Activated CD4-positive, CD25-positive, alpha-beta regulatory T cell (primary cell): Measurements from ENCODE around the gene FBXL16.

Source experiments
- DNase-seq, 4 experiments: peaks; one replicate each; lab custom pipeline; 2025; lab: John Stamatoyannopoulos, UW

The FBXL16 gene

DNA sequence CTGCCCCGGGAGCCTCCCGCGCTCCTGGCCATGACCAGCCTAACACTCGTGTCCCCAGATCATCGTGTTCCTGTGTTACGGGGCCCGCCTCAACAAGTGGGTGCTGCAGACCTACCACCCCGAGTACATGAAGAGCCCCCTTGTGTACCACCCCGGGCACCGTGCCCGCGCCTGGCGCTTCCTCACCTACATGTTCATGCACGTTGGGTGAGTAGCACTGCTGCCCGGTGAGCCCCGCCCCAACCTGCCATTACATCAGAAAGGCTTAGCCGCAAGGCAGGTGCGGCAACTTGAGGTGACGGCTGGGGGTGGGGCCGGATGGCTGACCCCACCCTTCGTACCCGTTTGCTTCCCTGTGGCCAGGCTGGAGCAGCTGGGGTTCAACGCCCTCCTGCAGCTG lies 28.7 kb downstream of the FBXL16 start:
- no peak for DNase-seq

DNA sequence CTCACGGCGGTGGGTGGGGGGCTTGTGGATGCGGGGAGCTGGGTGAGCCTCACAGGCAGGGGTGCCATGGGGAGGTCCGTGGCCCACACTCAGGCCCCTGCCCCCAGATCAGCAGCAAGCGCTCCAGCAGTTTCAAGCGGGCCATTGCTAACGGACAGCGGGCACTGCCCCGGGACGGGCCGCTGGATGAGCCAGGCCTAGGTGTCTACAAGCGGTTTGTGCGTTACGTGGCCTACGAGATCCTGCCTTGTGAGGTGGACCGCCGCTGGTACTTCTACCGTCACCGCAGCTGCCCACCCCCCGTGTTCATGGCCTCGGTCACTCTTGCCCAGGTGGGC lies 29.1 kb downstream of the FBXL16 start:
- no peak for DNase-seq

DNA sequence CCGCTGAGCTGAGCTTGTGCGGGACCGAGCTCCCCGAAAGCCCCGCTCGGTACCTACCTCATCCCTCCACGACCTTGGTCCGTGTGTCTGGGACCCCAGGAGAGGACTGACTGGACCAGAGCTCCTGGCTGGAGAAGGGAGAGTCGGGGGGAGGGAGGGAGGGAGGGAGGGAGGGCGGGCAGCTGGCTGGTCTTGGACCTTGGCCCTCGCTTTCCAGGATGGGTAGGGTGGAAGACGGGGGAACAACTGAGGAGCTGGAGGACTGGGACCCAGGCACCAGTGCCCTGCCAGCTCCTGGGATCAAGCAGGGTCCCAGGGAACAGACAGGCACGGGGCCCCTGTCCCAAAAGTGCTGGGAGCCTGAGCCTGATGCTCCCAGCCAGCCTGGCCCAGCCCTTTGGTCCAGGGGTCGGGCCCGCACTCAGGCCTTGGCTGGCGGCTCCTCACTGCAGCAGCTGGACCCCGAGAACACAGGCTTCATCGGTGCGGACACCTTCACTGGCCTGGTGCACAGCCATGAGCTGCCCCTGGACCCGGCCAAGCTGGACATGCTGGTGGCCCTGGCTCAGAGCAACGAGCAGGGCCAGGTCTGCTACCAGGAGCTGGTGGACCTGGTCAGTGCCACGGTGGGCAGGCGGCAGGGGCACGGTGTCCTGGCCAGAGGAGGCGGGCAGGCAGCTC lies 29.6 kb downstream of the FBXL16 start:
- no peak for DNase-seq

DNA sequence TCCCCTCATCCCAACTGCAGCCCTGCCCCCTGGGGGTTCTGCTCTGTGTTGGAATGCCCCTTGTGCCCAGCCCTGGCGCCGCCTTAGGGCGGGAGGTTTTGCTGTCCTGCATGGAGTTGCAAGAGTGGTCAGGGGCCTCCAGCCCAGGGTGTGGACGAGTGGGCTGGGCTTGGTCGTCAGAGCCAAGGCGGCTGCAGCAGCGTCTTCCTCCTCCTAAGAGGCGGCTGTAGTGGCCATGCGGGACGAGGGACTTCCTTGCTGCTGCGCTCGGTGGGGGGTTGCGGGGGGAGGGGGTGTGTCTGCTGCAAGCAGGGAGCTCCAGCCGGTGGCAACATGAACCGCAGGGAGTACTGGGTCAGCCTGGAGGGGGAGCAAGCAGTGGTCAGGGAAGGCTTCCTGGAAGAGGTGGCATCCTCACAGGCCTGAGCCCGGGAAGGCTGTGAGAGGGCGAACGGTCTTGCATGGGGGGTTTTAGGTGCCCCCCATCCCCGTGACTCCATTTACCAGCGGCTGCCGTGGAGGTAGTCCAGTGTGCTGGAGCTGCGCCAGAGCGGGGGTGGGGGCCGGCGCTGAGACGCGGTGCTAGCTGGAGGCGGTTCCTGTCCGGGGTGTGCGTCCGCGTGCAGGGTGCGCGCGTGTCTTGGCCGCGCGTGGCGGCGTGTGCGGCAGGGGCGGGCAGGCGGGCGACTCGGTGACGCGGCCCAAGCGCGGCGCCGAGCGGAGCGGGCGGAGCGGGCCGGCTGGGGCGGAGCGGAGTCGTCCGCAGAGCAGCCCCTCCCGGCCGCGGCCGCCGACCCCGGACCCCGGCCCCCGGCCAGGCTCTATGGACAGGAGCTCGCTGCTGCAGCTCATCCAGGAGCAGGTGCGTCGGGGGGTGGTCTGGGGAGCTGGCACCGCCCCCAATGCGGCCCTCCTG lies 30.4 kb downstream of the FBXL16 start, which contains the start of gene RHBDL1:
TSS of gene RHBDL1 (plus strand) at position 704 of the 916 bp plus-strand sequence. CDS start at position 824, 120 bp downstream.
- no peak for DNase-seq

DNA sequence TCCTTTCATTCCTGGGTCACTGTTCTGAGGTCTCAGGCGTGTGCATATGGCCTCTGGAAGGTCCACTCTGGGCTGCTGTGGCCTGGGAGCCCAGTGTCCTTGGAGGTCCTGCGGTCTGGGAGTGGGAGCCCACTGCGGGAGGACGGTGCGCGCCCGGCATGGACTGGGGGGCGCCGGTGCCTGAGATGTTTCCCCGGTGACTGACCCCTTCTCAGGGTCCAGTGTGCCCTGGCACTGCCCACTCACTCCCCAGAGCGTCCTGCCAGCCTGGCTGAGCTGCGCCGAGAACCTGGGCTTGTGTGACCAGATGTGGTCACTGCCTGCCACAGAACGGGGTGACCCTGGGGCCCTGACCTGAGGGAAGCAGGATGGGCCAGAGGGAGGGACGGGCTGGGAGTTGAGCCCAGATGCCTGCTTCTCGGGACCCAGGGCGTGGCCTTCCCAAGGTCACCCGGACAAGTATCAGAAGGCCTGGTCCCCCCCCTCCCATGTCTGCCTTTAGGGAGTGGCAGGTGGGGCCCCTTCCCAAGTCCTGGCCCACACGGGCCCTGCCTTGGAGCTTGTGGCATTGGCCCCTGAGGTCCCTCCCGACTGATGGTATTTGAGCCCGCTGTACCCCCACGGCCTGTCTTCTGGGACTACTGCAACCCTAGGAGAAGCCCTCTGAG lies 31.3 kb downstream of the FBXL16 start:
- DNase-seq, result no peak

DNA sequence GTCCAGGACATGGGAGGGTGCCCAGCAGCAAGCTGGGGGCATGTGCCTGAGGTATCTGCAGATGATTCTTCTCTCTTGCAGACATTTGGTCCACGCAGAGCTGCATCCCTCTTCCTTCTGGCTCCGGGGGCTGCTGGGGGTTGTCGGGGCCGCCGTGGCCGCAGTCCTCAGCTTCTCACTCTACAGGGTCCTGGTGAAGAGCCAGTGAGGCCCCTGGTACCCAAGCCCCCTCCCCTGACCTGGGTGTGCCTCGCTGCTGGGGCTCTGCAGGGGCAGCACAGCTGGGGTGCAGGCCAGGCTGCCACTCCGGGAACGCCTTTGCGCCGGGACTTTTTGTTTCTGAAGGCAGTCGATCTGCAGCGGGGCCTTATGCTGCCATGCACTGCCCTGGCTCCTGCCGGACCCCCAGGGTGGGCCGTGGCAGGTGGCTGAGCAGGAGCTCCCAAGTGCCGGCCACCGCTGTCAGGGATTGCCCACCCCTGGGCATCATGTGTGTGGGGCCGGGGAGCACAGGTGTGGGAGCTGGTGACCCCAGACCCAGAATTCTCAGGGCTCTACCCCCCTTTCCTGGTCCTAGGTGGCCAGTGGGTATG lies 32.1 kb downstream of the FBXL16 start:
- DNase-seq, result no peak

DNA sequence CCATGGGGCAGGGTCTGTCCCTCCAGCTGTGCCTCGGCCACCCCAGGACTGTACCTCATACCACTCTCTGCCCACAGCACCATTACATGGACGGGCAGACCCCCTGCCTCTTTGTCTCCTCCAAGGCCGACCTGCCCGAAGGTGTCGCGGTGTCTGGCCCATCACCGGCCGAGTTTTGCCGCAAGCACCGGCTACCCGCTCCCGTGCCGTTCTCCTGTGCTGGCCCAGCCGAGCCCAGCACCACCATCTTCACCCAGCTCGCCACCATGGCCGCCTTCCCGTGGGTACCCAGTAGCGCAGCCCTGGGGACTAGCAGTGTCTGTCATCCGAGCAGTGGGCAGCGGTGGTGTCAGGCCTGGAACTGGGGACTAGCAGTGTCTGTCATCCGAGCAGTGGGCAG lies 32.8 kb downstream of the FBXL16 start:
- DNase-seq, result no peak

DNA sequence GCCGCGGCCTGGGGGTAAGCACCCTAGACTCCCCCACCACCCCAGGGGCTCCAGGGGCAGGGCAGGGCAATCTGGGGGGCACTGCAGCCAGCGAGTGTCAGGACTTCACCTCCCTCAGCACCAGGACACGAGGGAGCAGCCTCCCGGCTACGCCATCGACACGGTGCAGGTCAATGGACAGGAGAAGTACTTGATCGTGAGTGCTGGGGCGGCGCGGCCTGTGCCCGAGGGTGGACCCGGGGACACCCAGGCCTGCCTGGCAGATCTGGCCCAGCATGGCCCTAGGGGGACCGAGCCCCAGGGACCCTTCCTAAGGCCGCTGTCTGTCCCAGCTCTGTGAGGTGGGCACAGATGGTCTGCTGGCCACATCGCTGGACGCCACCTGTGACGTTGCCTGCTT lies 33.2 kb downstream of the FBXL16 start:
- no peak for DNase-seq

DNA sequence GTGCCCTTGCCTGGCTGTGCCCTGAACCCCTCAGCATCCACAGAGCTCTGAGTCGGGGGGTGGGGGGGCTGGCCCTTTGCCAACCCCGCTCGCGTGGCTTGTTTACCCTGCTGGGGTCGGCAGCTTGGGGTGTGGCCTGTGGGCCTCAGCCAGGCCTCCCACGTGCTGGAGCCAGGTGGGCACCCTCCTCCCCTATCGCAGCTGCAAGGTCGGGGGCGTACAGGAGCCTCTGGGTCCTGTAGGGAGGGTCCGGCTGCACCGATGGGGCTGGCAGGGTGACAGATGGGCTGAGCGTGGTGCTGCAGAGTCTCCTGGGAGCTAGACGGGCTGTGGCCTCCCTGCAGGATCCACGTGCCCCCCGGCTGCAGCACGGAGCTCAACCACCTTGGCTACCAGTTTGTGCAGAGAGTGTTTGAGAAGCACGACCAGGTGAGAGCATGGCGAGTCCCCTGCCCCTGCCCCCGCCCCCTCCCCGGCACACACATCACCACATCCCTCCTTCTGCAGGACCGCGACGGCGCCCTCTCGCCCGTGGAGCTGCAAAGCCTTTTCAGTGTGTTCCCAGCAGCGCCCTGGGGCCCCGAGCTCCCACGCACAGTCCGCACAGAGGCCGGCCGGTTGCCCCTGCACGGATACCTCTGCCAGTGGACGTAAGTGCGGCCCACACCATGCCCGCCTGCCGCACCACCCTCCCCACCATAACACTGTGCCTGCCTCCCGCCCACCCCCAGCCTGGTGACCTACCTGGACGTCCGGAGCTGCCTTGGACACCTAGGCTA lies 34.1 kb downstream of the FBXL16 start:
- no peak for DNase-seq

DNA sequence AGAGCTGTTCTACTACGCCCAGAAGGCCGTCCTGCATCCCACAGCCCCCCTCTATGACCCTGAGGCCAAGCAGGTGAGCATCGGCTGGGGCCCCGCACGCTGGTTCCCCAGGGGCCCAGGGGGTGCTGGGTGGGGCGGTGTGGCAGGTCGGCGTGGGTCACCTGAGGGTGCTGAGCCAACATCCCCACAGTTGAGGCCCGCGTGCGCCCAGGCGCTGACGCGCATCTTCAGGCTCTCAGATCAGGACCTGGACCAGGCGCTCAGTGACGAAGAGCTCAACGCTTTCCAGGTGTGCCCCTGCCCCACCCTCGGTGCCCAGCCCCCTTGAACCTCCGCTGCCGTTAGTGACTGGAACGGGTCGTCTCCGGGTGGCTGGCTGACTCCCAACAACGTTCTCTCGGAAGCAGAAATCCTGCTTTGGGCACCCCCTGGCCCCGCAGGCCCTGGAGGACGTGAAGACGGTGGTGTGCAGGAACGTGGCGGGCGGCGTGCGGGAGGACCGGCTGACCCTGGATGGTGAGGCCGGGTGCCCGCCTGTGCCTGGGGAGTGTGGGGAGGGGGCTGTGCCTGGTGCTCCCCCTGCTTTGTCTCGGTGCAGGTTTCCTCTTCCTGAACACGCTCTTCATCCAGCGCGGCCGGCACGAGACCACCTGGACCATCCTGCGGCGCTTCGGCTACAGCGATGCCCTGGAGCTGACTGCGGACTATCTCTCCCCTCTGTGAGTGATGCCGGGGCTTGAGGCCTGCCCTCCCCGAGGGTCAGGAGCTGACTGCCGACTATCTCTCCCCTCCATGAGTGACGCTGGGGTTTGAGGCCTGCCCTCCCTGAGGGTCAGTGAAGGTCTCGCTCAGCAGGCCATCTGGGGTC lies 34.9 kb downstream of the FBXL16 start:
- DNase-seq, result no peak

DNA sequence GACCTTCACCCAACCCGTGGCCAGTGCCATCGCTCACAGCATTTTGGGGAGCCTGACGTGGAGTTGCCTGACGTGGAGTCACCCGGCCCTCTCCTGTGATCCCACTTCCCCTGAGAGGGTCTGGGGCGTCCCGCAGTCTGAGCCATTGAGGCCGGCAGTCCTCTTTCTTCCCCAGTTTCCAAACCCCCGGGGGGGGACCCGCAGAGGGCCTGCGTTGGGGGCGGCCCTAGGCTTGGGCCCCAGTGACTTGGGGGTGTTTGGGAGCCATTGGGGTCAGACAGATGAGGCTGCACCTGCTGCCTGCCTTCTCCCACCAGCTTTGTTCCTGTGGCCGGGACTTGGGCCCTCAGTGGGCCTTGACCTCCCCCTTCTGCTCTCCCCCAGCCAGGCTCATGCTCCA lies 35.9 kb downstream of the FBXL16 start:
- DNase-seq, result no peak

DNA sequence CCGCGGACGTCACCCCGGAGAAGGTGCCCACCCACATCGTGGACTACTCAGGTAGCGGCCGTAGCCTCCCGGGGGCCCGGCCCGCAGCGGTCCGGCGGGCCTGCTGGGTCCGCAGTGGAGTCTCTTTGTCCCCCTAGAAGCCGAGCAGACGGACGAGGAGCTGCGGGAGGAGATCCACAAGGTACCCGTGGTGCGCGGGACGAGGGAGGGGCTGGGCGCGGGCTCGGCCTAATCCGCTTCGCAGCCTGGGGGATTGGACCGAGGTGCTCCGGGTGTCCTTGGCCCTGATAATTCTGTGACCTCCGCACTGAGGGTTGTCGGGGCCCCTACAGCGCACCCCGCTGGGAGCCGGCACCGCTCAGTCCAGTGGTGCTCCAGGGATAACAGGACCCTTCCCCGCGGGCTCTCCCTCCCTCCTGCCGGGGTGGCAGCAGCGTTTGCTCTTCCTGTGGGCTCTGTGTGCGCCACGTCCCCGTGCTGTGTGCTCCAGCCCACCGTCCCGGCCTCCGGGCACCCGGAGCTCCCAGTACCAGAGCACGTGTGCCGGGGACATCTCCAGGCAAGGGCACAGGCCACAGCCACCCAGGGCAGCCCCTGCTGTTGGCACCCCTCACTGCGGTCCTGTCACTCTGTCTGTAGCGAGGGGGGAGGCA lies 37.0 kb downstream of the FBXL16 start:
- DNase-seq, result no peak

DNA sequence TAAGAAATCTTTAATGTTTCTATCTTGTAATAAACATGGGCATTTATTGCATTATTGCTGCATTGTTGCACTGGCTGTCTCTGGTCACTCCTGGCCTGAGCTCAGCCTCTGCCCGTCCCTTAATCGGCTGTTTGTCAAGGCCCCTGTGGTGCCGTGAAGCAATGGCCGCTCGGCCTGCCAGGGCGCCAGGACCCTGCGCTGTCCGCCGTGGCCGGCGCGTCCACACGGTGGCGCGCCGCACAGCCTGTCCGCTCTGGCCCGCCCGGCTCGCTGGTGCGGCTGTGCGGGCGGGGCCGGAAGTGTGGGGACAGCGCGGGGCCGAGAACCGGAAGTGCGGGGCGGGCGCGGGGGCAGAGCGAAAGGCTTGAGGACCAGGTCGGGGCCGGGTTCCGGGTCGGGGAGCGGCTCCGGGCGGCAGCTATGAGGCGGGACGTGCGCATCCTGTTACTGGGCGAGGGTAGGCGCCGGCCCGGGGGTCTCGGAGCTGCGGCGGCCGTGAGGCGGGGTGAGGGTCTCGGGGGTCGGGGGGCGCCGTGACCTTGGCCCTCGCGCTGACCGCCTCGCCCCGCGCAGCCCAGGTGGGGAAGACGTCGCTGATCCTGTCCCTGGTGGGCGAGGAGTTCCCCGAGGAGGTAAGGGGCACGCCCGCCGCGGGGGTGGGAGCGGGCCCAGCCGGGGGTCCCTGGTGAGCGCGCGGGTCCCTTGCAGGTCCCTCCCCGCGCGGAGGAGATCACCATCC lies 37.7 kb downstream of the FBXL16 start, which contains the start of gene RHOT2:
TSS of gene RHOT2 (plus strand) at position 353 of the 739 bp plus-strand sequence. CDS start at position 421, 68 bp downstream.
- peak; percentile 83 to 93 (median 90) for DNase-seq

DNA sequence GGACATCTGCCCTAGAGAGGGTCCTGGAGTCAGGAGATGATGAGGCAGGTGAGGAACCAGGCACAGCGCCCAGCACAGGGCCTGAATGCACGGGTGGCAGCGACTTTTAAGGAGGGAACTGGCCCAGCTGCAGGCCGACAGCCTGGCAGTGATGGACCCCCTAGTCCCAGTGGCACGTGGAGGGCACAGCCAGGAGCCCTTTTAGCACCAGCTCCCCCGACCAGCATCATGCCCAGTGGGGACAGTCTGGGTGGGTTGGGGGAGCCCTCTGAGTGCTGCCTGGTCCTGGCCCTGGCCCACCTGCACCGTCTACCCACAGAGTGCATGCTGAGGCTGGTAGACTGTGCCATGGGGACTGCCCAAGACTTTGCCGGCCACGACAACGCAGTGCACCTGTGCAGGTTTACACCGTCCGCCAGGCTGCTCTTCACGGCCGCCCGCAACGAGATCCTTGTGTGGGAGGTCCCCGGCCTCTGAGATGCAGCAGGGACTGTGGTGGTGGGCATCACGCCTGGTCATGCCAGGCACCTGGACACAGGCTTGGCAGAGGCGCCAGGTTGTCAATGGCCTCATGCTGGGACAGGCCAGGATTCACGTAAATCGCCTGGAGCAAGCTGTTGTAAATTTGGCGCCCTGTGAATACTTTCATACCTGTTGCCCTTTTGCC lies 38.4 kb downstream of the FBXL16 start:
- DNase-seq, result no peak

DNA sequence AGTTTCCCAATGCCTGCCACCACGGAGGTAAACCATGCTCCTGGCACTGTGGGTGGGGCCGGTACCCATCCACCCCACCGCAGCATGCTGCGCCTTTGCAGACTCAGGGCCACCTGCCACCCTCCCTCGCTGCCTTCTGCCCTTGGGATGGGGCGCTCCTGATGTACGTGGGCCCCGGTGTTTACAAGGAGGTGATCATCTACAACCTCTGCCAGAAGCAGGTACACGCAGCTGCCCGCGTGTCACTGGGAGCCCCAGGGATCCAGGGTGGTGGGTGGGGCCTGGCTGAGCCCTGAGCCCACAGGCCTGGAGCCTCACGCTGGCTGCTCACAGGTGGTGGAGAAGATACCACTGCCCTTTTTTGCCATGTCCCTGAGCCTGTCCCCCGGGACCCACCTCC lies 39.0 kb downstream of the FBXL16 start:
- DNase-seq, result no peak

DNA sequence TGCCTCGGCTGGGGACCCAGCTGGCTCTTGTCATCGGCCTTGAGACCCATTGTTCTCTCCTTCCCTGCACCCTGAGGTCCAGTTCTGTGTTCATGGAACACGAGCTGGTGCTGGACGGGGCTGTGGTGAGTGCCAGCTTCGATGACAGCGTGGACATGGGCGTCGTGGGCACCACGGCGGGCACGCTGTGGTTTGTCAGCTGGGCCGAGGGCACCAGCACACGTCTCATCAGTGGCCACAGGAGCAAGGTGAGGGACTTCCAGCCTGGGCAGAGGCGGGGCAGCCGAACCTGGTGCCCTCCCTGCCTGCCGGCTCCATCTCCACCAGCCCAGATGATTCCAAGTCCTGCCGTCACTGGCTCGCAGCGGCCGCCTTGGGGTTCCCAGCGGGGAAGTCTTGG lies 43.0 kb downstream of the FBXL16 start:
- no peak for DNase-seq

DNA sequence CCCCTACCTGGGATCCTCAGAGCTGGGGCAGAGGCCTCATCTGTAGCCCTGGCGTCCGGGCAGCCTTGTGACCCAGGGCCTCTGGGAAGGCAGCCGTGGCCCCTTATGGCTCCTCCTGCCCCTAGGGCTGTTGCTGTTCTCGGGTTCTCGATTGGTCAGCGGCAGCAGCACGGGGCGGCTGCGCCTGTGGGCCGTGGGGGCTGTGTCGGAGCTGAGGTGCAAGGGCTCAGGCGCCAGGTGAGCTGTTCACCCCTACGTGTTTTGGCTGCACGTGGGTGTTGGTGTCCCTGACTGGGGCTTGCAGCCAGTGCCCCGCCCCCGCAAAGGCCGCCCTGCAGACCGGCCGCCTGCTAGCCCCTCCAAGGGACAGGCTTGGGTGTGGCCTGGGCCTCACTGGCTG lies 43.5 kb downstream of the FBXL16 start:
- DNase-seq, result no peak

DNA sequence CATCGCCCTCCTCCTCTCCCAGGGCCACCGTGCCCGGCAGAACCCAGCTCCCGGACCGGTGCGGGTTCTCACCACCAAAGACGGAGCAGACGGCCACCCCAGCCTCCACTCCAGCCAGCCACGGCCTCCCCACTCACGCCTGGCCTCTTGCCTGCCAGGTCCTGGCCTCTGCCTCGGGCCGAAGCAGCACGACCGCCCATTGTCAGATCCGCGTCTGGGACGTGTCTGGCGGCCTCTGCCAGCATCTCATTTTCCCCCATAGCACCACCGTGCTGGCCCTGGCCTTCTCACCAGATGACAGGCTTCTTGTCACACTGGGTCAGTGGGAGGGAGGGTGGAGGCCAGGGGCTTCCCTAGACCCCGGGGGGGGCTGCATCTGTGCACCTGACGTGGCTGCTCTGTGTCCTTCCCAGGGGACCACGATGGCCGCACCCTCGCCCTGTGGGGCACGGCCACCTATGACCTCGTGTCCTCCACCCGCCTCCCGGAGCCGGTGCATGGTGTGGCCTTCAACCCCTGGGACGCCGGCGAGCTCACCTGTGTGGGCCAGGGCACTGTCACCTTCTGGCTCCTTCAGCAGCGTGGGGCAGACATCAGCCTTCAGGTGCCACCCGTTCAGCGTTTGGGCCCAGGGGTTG lies 44.3 kb downstream of the FBXL16 start:
- DNase-seq, result no peak
